Measurements from ENCODE around the gene WDFY2.

DNA sequence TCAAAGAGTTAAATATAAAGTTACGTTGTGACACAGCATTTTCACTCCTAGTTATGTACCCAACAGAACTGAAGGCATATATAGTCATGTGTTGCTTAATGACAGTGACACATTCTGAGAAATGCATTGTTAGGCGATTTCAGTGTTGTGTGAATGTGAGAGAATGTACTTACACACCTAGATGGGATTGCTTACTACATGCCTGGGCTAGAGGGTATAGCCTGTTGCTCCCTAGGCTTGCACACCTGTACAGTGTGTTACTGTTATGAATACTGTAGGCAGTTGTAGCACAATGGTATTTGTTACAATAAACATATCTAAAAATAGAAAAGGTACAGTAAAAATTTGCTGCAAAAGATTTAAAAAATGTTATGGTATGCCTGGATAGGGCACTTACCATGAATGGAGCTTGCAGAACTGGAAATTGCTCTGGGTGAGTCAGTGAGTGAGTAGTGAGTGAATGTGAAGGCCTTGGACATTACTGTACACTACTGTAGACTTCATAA is 130.5 kb downstream of the WDFY2 start:
- no peak for TF ChIP-seq CTCF (conservative IDR thresholded peaks at IDR 0.05; ENCODE audit: low read length)
- no peak for TF ChIP-seq EZH2phosphoT487 (IDR thresholded peaks at IDR 0.05; ENCODE audit: borderline replicate concordance)
